ENCODE measurements around the gene TPH2. TPM values are rescaled to one million over a fixed set of nuclear protein-coding genes. Genes with fewer than 3 reads are reported as not detected.

TPH2 gene
- total RNA-seq, 1 donor from 2014 or later, result not detected

DNA sequence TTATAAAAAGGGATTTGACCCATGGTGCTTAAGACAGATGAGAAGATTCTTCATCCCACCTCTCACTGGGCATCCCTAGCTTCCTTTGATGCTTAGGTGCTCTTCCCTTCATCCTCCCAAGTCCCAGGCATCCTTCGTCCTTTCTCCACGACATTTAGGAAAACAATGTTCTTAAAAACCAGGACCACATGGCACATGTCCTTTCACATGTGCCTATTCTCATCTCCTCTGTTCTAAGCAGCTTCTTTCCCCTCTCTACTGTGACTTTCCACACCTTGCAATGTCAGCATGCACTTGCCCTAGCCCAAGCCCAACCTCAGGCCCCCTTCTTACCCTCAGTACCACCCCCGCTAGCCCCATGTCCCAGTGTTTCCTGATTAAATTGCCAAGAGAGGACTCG lies 12.2 kb downstream of the TPH2 start:
- Mint-ChIP-seq H3K4me1 (no peaks in the 10 kb centered on the region), H3K27me3 (ENCODE audit: low read depth) (peaks cover 25% of the 10 kb centered on the region), H3K9me3 (no peaks in the 10 kb centered on the region), H3K4me3 (no peak overlapping the region), H3K36me3 (no peaks in the 10 kb centered on the region), H3K27ac (no peak overlapping the region)
- DNase-seq (ENCODE audit: low spot score in 2 of 2, unreplicated experiment in 2 of 2), result no peak
- TF ChIP-seq, protein P1, sequence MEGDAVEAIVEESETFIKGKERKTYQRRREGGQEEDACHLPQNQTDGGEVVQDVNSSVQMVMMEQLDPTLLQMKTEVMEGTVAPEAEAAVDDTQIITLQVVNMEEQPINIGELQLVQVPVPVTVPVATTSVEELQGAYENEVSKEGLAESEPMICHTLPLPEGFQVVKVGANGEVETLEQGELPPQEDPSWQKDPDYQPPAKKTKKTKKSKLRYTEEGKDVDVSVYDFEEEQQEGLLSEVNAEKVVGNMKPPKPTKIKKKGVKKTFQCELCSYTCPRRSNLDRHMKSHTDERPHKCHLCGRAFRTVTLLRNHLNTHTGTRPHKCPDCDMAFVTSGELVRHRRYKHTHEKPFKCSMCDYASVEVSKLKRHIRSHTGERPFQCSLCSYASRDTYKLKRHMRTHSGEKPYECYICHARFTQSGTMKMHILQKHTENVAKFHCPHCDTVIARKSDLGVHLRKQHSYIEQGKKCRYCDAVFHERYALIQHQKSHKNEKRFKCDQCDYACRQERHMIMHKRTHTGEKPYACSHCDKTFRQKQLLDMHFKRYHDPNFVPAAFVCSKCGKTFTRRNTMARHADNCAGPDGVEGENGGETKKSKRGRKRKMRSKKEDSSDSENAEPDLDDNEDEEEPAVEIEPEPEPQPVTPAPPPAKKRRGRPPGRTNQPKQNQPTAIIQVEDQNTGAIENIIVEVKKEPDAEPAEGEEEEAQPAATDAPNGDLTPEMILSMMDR (IDR thresholded peaks at IDR 0.05; ENCODE audit: unreplicated experiment), result no peak

DNA sequence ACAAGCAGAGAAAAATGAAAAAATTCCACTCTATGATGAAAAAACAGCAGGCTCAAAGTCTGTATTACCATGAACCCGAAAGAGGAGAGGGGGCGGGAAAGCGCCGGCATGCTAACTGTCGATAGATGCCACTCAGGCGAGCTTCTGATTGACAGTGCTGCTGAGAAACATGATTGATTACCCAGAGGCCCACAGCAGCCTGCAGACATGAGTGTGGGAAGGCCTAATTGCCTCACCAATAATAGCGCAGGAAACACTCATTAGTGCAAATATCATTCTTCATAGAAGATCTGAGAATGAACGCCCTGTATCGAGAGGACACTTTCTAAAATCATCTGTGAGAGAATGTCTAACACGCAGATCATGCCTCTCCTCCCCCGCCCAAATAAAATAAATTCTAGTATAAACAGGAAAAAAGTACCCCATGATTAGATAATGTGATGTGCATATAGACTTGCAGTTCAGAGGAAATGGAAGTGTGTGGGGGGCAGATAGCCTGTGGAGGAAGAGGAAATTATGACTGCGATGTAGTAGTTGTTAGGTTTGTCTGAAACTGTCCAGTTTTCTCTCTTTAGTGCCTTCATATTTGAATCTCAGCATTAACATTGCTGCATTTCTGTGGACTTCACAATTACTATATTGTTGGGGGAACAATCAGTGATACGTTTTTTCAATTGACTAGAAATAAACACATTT lies 15.6 kb downstream of the TPH2 start:
- Mint-ChIP-seq H3K4me3 (no peak overlapping the region), H3K36me3 (no peaks in the 10 kb centered on the region), H3K4me1 (no peaks in the 10 kb centered on the region), H3K27me3 (ENCODE audit: low read depth) (peaks cover 4% of the 10 kb centered on the region), H3K9me3 (no peaks in the 10 kb centered on the region), H3K27ac (no peak overlapping the region)
- DNase-seq (ENCODE audit: low spot score in 2 of 2, unreplicated experiment in 2 of 2), result no peak
- TF ChIP-seq, protein P1 (IDR thresholded peaks at IDR 0.05; ENCODE audit: unreplicated experiment), result no peak

DNA sequence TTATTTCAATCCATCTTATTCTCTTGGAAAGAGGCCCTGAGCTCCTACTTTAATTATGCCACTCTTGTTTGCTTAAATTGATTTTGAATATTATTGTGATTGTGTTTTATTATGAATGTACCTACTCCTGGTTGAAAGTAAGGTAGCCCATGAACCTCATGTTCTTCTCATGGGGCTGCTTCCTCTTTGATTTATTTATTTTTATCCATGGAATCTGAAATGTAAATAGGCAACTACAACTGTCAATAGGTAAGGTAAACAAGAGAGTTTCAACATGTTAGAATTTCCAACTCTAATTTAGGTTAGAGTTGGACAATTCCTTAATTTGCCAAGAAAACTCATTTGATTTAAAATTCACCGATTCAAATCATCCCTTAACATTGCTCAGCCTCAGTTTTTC lies 16.2 kb downstream of the TPH2 start:
- Mint-ChIP-seq H3K4me3 (no peak overlapping the region), H3K4me1 (no peaks in the 10 kb centered on the region), H3K27ac (no peak overlapping the region), H3K9me3 (no peaks in the 10 kb centered on the region), H3K27me3 (ENCODE audit: low read depth) (peaks cover 4% of the 10 kb centered on the region), H3K36me3 (no peaks in the 10 kb centered on the region)
- no peak for DNase-seq (ENCODE audit: low spot score in 2 of 2, unreplicated experiment in 2 of 2)
- TF ChIP-seq, protein P1 (IDR thresholded peaks at IDR 0.05; ENCODE audit: unreplicated experiment), result no peak

DNA sequence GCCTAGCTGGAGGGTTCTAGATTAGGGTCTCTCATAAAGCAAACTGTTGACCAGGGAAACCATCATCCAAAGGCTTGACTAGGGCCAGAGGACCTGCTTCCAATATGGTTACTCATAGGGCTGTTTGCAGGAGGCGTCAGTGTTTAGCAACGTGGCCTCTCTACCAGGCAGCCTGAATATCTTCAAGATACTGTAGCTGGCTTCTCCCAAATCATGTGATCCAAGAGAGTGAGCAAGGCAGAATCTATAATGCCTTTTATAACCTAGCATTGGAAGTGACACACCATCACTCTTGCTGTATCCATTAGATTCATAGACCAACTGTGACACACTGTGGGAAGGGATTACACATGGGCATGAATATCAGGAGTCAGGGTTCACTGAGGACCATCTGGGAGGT lies 17.3 kb downstream of the TPH2 start:
- Mint-ChIP-seq H3K27me3 (ENCODE audit: low read depth) (peaks cover 2% of the 10 kb centered on the region), H3K4me3 (no peak overlapping the region), H3K36me3 (no peaks in the 10 kb centered on the region), H3K4me1 (no peaks in the 10 kb centered on the region), H3K27ac (no peak overlapping the region), H3K9me3 (no peaks in the 10 kb centered on the region)
- TF ChIP-seq, protein P1 (IDR thresholded peaks at IDR 0.05; ENCODE audit: unreplicated experiment), result no peak
- no peak for DNase-seq (ENCODE audit: low spot score in 2 of 2, unreplicated experiment in 2 of 2)

DNA sequence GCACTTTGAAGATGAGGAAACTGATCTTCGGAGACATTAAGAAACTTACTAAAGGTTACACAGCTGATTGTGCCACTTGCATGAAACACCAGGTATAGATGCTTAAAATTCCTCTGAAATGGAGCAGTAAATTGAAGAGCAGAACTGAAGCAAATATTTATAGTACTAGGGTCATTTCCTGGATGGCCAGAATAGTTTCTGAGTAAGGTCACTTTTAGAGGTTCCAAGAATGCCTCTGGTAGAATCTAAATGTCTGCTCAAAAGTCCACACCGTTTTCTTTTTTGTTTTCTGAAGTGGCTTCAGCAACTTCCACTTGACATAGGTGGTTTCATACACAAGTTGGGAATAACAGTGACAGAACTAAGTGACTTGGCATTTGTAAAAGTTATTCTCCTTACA lies 19.4 kb downstream of the TPH2 start:
- Mint-ChIP-seq H3K4me1 (no peaks in the 10 kb centered on the region), H3K9me3 (no peaks in the 10 kb centered on the region)

More for the DNA sequence above, 19.4 kb downstream of the TPH2 start:
- no peak overlapping the region for H3K27ac Mint-ChIP-seq
- DNase-seq (ENCODE audit: low spot score in 2 of 2, unreplicated experiment in 2 of 2), result no peak
- H3K4me3 Mint-ChIP-seq, result no peak overlapping the region
- TF ChIP-seq, protein P1 (IDR thresholded peaks at IDR 0.05; ENCODE audit: unreplicated experiment), result no peak
- H3K27me3 Mint-ChIP-seq (ENCODE audit: low read depth), result peaks cover 2% of the 10 kb centered on the region
- H3K36me3 Mint-ChIP-seq, result no peaks in the 10 kb centered on the region
